Testis (tissue), 2 donors: ENCODE results near the gene ORMDL3.

Experiments used
- CTCF ChIP-seq, 3 experiments: fragments of 450-650 bp in 2 of 3; fragments of 200-600 bp in 1 of 3; sonication (generic) in 1 of 3; IDR thresholded peaks; one replicate each; pipeline ENCODE4 v1.5.1; 2016 to 2019; ENCODE audit warnings: antibody characterized with exemption in 3 of 3, mild to moderate bottlenecking in 2 of 3, moderate library complexity in 1 of 3
- POLR2A ChIP-seq: fragments of 450-650 bp; IDR thresholded peaks from one replicate; pipeline ENCODE4 v1.6.1; 2017; ENCODE audit warnings: antibody characterized with exemption, mild to moderate bottlenecking, moderate library complexity

DNA sequence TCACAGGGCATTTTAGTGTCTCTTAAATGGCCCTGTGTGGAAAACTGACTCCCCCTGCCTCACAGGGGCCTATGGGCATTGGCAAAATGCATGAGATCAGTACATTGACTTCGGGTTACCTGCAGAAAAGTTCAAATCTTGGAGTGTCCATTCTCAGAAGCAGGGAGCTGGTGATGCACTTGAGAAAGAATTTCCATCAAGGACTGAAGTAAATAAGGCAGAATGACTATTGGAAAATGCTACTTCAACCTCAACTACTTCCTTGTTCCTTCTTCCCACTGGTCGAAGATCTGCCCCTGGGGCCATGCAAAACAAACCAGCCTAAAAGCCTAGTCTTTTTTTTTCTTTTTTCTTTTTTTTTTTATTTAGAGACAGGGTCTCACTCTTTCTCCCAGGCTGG is 21.6 kb upstream of the ORMDL3 start:
- TF ChIP-seq POLR2A = no peak
- no peak for TF ChIP-seq CTCF (IDR thresholded peaks at IDR 0.05)
